Type B pancreatic cell (in vitro differentiated cells): ENCODE results near the gene RNF220. TPM values are rescaled to one million over a fixed set of nuclear protein-coding genes. Genes with fewer than 3 reads are reported as not detected.

Experiments
- DNase-seq: peaks from one replicate; pipeline ENCODE4 v3.0.0; 2021; ENCODE audit warnings: mixed read lengths; ENCODE audit not compliant: unreplicated experiment; ENCODE audit errors: extremely low spot score
- H3K27ac Mint-ChIP-seq: 2 replicates; pipeline ENCODE4 v1.8.0; 2021; ENCODE audit warnings: mild to moderate bottlenecking, mixed read lengths
- H3K27me3 Mint-ChIP-seq: 2 replicates; pipeline ENCODE4 v1.8.0; 2021; ENCODE audit warnings: mixed read lengths
- H3K36me3 Mint-ChIP-seq: 2 replicates; pipeline ENCODE4 v1.8.0; 2021; ENCODE audit warnings: mixed read lengths
- H3K4me1 Mint-ChIP-seq: one replicate; pipeline ENCODE4 v1.8.0; 2021; ENCODE audit warnings: mixed read lengths; ENCODE audit not compliant: unreplicated experiment
- H3K4me3 Mint-ChIP-seq: 2 replicates; pipeline ENCODE4 v1.8.0; 2021; ENCODE audit warnings: mild to moderate bottlenecking, mixed read lengths
- H3K9me3 Mint-ChIP-seq: 2 replicates; pipeline ENCODE4 v1.8.0; 2021; ENCODE audit warnings: mixed read lengths
- total RNA-seq: library from RNA; stranded (reverse); gene quantifications from 2 replicates; pipeline ENCODE4 v1.2.1, GENCODE V29; 2021; ENCODE audit warnings: low replicate concordance
- TF ChIP-seq, protein P1 (sequence below): fragments of 200-600 bp; sonication (generic); conservative IDR thresholded peaks from 2 replicates; pipeline ENCODE4 v1.5.0; 2021; ENCODE audit warnings: antibody characterized with exemption, mild to moderate bottlenecking

Gene RNF220
- total RNA-seq, 1 donor from 2014 or later = 87.1 TPM

DNA sequence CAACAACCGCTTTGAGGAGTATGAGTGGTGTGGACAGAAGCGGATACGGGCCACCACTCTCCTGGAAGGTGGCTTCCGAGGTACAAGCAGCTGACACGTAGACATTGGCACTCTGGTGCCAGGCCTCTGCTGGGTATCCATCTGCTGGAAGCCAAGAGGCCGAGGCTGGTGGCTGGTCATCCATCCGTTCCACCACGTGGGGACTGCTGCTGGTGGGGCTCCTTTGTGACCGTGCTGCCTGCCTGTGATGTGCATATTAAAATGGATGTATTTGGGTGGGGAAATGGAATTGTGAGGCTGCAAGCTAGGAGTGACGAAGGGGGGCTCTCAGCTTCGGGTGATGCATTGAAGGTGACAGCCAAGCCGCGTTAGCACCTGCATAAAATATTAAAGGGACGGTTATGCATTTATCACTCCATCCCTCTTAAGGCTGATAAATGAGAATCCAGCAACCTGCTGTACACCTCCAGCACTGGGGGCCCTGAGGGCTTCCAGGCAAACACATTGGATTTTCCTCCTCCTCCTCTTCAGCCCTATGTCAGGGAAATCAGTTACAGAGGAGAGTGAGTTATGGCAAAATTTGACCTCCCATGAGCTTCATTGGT lies 231.1 kb downstream of the RNF220 start:
- H3K4me3 Mint-ChIP-seq = no peak overlapping the region
- H3K36me3 Mint-ChIP-seq = peaks cover 28% of the 10 kb centered on the region
- H3K27ac Mint-ChIP-seq = no peak overlapping the region
- H3K27me3 Mint-ChIP-seq = no peaks in the 10 kb centered on the region
- DNase-seq = no peak
- TF ChIP-seq, protein P1, sequence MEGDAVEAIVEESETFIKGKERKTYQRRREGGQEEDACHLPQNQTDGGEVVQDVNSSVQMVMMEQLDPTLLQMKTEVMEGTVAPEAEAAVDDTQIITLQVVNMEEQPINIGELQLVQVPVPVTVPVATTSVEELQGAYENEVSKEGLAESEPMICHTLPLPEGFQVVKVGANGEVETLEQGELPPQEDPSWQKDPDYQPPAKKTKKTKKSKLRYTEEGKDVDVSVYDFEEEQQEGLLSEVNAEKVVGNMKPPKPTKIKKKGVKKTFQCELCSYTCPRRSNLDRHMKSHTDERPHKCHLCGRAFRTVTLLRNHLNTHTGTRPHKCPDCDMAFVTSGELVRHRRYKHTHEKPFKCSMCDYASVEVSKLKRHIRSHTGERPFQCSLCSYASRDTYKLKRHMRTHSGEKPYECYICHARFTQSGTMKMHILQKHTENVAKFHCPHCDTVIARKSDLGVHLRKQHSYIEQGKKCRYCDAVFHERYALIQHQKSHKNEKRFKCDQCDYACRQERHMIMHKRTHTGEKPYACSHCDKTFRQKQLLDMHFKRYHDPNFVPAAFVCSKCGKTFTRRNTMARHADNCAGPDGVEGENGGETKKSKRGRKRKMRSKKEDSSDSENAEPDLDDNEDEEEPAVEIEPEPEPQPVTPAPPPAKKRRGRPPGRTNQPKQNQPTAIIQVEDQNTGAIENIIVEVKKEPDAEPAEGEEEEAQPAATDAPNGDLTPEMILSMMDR = no peak
- peaks cover 41% of the 10 kb centered on the region for H3K4me1 Mint-ChIP-seq
- no peaks in the 10 kb centered on the region for H3K9me3 Mint-ChIP-seq

DNA sequence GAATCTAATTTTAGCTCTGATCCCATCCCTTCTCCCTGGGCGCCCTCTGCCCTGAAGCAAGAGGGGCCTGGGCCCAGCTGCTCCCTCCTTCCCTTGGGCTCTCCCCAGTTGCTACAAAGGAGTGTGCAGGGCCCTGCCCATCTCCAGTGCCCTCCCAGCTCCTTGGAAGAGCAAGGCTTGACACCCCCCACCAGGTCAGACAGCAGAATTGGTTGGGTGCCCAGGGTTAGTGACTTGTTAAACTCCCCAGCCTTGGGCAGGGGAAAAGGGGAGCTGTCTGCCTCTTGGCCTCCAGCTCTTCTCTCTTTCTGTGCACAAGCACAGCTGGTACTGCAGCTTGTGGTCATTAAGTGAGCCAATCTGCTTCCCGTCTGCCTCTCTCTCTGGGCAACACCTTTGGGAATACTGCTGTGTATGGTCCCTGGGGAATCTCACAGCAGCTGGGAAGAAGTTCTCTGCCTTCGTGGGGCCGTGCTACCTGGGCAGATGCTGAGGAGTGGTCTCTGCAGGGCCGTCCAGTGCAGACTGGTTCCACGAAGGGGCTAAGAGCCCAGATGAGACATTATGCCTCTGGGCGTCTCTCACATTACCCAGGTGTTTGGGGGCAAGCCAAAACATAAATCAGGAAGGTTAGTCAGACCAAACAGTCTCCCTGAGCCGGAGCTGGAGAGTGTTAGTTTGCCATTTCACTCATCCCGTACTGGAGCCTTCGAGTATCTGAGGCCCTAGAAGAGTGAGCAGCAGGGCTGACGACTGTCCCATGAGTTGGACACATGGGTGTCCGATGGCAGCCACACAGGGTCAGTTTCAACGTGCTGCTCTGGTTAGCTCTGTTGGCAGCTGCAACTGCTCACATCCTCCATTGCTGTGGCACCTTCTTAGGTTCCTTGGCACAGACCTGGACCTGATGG lies 231.9 kb downstream of the RNF220 start:
- H3K9me3 Mint-ChIP-seq = no peaks in the 10 kb centered on the region
- no peak overlapping the region for H3K4me3 Mint-ChIP-seq
- peaks cover 28% of the 10 kb centered on the region for H3K36me3 Mint-ChIP-seq
- no peaks in the 10 kb centered on the region for H3K27me3 Mint-ChIP-seq
- peaks cover 42% of the 10 kb centered on the region for H3K4me1 Mint-ChIP-seq
- TF ChIP-seq, protein P1 = no peak
- DNase-seq = no peak
- H3K27ac Mint-ChIP-seq = no peak overlapping the region

DNA sequence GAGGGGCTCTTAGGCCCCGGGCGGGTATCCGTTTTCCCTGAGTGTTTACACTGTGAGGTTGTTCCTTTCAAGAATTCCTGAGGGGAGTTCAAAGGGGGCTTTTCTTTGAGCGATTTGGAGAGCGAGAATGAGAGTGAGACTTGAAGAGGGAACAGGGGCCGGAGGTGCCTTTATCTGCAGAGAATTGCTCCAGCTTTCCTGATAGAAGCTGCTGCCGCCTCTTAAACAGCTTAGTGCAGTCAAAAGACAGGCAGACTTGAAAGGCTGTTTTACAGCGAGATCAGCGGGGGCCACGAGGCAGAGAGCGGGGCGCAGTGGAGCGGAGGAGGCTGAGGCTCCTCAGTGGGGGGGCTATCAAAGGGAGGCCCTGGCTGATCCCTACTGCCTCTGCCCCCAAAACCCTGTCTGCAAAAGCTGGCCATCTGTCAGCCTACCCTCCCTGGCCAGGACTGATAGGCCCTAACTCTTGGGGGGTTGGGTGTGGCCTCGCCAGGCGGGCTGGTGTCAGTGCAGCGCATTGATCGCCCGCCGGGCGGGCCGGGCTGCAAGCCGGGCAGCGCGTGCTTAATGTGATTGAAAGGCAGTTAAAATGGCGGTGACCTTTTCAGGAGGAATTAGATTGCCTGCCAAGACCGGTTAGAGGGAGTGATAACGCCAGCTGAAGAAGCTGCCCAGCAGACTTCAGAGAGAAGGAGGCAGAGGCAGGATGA lies 232.8 kb downstream of the RNF220 start:
- Mint-ChIP-seq H3K9me3 (no peaks in the 10 kb centered on the region), H3K36me3 (peaks cover 32% of the 10 kb centered on the region), H3K27ac (no peak overlapping the region), H3K4me3 (no peak overlapping the region), H3K27me3 (no peaks in the 10 kb centered on the region), H3K4me1 (peaks cover 43% of the 10 kb centered on the region)
- DNase-seq = no peak
- TF ChIP-seq, protein P1 = no peak

DNA sequence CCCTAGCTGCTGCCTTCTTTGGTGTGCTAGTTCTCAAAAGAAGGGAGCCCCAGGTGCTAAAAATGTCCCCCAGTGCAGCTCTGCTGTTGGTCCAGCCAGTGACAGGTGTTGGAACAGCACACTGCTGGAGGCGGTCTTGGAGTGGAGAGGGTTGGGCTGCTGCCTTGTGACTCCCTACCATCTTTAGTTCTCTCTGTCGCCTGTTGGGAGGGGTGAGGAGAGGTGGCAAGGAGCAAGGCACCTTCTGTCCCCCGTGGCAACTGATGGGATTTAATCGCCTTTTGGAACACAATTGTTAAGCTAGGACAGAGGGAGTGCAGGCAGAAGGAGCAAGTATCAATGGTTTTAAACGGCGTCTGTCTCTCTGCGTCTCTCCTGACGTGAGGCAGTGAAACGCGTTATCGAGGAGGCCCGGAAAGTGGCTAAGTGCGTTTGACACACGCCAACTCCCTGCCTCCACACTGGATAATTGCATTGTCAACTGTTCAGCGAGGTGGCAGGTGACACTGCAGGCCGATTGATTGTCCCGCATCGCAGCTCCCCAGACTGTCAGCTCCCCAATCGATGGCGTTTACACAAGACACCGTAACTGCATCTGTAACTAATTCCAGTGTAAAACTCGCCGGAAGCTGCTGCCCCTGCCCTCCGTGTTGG lies 235.3 kb downstream of the RNF220 start:
- Mint-ChIP-seq H3K36me3 (peaks cover 35% of the 10 kb centered on the region), H3K4me3 (no peak overlapping the region), H3K27ac (no peak overlapping the region), H3K27me3 (no peaks in the 10 kb centered on the region), H3K4me1 (peaks cover 38% of the 10 kb centered on the region), H3K9me3 (no peaks in the 10 kb centered on the region)
- TF ChIP-seq, protein P1 = no peak
- DNase-seq = no peak
